DMS79 (cell line): ENCODE data around the gene LPGAT1.

Source experiments
- DNase-seq: peaks from one replicate; lab custom pipeline; 2025; lab: John Stamatoyannopoulos, UW

Gene LPGAT1

GRCh38 chr1:211828584-211829342 is 1.8 kb downstream of the LPGAT1 start:
- DNase-seq: no peak

- no peak for DNase-seq
These were observed 3.5 kb downstream of the LPGAT1 start for GRCh38 chr1:211827051-211827450.

- DNase-seq: no peak
These were observed 4.6 kb downstream of the LPGAT1 start for GRCh38 chr1:211825980-211826379.

GRCh38 chr1:211822677-211823407 is 7.7 kb downstream of the LPGAT1 start:
- DNase-seq: no peak

GRCh38 chr1:211816586-211816985 is 14.0 kb downstream of the LPGAT1 start:
- no peak for DNase-seq

GRCh38 chr1:211814313-211814712 is 16.2 kb downstream of the LPGAT1 start:
- DNase-seq: no peak

GRCh38 chr1:211813590-211813989 is 17.0 kb downstream of the LPGAT1 start:
- peak; percentile 29 for DNase-seq

GRCh38 chr1:211812584-211812983 is 18.0 kb downstream of the LPGAT1 start:
- no peak for DNase-seq

GRCh38 chr1:211811848-211812247 is 18.7 kb downstream of the LPGAT1 start:
- DNase-seq: no peak

GRCh38 chr1:211811126-211811525 is 19.4 kb downstream of the LPGAT1 start:
- no peak for DNase-seq

- DNase-seq: no peak
These were observed 22.1 kb downstream of the LPGAT1 start for GRCh38 chr1:211808475-211808874.

- DNase-seq: no peak
These were observed 25.6 kb downstream of the LPGAT1 start for GRCh38 chr1:211804915-211805314.

GRCh38 chr1:211800925-211801607 is 29.5 kb downstream of the LPGAT1 start:
- DNase-seq: no peak

- DNase-seq: no peak
These were observed 32.6 kb downstream of the LPGAT1 start for GRCh38 chr1:211797994-211798393.

GRCh38 chr1:211791979-211792378 is 38.6 kb downstream of the LPGAT1 start:
- no peak for DNase-seq

- DNase-seq: no peak
These were observed 40.7 kb downstream of the LPGAT1 start for GRCh38 chr1:211789641-211790464.

GRCh38 chr1:211788626-211789025 is 41.9 kb downstream of the LPGAT1 start:
- no peak for DNase-seq

GRCh38 chr1:211783897-211784296 is 46.7 kb downstream of the LPGAT1 start:
- DNase-seq: no peak

- DNase-seq: peak; percentile 75
These were observed 47.3 kb downstream of the LPGAT1 start for GRCh38 chr1:211783266-211783665.

- DNase-seq: no peak
These were observed 49.3 kb downstream of the LPGAT1 start for GRCh38 chr1:211781260-211781659.

GRCh38 chr1:211775170-211775569 is 55.4 kb downstream of the LPGAT1 start:
- no peak for DNase-seq

- DNase-seq: peak; percentile 18
These were observed 65.9 kb downstream of the LPGAT1 start for GRCh38 chr1:211764701-211765100.
